GM21737 (cell line): ENCODE results near the gene MAPKAP1.

Experiments
- ATAC-seq: cut with Tn5 transposase; IDR thresholded peaks from one replicate; pipeline ENCODE4 v1.9.1; 2021; ENCODE audit warnings: mild to moderate bottlenecking, moderate library complexity; ENCODE audit not compliant: unreplicated experiment

Gene MAPKAP1

DNA sequence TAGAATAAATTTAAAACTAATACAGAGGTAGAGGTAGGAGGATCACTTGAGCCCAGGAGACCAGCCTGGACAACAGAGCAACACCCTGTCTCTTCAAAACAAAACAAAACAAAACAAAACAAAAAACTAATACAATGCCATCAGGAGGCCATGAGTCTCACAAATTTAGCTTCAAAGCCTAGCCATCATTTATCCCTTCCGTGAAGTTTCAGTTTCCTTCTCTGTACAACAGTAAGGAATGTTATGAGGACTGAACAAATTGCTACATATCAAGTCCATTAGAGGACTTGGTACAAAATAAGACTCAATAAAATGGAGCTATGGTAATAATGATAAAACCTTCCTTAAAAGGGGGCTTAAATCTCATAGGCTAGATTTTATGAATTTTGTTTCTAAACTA lies 60.8 kb downstream of the MAPKAP1 start:
- no peak for ATAC-seq

DNA sequence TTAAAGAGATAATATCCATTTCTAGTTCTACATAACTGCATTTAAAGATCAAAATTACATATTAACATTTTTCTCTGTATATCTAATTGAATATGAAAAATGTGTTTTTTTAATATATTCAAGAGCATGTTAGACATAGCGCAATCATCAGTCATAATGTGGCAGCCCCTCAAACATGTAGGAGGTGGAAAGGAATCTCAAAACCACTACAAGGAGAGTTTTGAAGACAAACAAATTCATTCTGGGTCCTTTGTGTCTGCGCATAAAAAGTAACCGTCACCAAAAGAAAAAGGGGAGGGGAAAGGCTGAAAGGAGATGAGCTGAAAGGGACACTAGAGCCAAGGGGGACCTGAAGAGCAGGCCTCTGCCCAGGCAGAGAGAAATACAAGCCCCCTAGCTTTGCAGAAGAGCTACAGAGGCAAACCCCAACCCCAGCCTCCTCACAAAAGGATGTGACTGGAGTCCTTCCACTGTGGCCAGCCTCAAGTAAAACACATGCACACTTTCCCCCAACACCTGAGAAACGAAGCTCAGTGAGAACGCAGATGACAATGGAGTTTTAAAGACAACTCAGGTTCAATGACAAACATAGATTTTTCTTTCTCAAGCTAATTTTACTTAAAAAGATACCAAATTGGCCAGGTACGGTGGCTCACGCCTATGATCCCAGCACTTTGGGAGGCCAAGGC lies 62.0 kb downstream of the MAPKAP1 start:
- no peak for ATAC-seq

DNA sequence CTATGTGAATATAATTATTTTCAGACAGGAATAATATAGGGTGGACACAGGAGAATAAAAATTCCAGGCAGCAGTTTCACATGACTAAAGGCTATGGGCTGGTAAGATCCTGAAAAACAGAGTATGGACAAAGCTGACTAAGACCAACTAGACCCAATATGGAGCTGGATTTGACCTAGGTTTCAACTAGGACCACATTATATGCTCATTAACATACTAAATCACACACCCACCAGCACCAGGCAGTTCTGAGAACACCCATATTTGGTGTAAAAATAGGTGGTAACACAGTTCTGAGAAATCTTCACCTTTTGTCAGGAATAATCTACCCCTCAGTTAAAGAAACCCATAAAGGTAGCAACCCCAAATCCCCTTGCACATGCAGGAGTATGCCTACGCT lies 64.7 kb downstream of the MAPKAP1 start:
- ATAC-seq, result no peak

DNA sequence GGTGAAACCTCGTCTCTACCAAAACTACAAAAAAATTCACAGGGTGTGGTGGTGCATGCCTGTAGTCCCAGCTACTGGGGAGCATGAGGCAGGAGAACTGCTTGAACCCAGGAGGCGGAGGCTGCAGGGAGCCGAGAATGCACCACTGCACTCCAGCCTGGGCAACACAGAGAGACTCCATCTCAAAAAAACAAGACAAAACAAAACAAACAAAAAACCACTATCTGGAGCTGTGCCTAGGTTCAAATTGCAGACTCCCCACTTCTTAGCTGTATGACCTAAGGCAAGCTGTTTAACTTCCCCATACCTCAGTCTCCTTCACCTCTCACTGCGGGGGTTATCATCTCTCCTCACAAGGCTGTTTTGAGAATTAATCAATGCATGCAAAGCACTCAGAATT lies 68.0 kb downstream of the MAPKAP1 start:
- ATAC-seq, result no peak

DNA sequence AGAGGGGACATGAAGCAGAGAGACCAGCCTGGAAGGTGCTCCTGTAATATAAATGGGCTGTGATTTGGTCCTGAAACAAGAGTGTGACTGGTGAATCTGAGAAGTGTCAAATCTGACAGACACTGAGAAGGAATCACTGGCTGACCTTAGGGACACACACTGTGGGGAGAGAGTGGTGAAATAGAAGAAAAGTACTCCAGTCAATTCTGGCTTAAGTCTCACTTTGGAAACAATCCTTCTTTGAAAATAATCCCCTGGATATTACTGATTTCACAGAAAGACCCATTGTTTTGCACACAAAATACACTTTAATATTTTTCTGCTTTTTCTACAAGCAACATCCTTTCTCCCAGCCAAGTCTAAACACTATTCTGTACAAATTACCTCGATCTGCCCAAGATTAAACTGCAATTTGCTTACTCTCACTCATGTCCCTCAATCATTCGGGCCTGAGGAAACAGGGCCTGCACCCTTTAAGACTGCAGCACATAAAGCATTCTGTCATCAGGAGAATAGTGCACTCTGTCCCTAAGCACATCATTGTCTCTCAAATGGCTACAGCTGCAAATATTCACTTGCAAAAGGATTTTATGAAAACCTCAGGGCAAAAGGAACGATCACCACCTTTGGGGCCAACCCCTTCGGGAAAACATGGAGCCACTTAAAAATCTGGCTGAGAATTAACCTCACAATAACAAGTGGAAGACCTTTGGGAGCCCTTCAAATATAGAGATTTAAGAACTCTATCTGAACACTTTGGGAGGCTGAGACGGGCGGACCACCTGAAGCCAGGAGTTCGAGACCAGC lies 68.6 kb downstream of the MAPKAP1 start:
- no peak for ATAC-seq

DNA sequence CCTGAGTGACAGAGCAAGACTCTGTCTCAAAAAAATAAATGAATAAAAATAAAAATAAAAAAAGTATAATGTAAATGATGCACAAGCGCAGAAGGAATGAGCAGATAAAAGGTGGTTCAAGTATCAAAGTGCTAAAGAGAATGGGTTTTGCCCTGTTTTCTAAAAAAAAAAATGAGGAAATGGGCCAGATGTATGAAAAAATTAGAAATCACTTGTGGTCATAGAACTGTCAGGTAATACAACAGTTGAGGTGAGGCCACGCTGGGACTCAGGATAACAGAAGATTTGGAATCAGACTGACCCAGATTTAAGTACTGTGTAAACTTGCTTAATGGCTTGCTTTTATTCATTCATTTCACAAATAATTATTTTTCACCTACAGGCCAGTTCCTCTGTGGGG lies 69.8 kb downstream of the MAPKAP1 start:
- ATAC-seq, result no peak

DNA sequence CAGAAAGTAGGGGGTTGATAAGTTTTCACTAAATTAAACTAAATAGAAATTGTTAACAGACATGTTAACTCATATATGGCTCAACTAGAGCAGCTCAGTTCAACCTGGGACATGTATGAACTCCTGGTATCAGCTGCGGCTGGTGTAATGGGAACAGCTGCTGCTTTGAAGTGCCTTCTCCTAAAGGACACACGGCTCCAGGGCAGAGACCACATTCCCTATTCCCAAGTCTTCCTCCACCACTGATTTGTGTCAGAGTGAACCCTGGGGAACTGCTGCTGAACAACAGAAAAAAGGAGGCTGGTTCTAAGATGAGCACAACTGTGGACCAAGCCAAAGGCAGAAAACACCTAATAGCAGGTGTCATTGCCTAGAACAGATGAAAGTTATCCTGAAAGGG lies 71.1 kb downstream of the MAPKAP1 start:
- no peak for ATAC-seq

DNA sequence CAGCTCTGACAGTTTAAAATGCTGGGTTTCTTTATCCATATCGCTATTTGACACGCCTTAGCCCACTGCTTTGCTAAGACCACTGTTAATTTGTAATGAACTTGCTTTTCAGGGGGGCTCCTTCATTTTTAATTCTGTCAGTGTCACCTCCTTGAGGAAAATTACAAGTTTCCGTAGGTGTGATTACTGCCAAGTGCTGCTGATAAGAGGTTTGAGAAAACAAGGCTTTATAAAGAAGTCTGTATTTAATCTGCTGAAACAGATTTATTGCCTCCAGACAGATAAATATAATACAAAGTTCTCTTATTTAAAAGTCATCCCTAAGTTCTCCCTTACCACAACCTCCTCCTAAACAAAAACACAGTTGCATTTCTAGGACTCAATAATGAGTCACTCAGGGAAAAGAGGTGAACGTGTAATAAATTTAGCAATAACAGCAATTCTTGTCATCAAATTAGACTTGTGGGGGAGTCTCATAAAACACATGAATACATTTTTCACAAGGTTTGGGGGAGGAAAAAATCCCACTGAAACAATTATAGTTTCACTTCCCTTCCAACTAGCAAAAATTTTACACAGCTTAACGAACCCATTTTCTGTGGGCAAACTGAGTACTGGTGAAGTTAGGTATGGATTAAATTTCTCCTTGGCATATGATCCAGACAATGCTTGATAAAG lies 72.8 kb downstream of the MAPKAP1 start:
- ATAC-seq, result no peak

DNA sequence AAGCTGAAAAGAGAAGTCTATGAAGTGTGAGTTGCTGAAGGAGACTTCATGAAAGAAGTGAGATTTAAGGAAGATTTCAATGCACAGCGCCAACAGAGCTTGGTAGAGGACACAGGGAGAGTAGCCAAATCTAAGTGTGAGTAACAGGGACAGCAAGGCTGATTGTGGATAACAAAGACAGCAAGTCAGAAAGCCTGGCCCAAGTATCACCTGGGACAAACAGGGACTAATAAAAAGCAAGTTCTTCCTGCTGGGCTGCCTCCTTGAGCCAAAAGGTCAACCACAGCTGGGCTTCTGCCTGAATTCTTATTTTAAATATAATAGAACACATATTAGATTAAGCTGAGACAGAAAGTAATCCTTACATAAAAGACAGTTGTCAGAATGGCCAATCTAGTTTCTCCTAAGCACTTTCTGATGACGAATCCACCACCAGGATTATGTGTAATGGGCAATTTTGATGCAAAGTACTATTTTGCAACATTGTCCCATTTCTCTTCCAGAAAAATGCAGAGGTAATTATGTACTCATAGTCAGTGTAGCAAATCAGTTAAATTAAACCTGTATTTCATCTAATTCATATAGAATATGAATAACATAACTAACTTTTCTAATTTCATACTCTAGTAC lies 73.8 kb downstream of the MAPKAP1 start:
- ATAC-seq, result no peak

DNA sequence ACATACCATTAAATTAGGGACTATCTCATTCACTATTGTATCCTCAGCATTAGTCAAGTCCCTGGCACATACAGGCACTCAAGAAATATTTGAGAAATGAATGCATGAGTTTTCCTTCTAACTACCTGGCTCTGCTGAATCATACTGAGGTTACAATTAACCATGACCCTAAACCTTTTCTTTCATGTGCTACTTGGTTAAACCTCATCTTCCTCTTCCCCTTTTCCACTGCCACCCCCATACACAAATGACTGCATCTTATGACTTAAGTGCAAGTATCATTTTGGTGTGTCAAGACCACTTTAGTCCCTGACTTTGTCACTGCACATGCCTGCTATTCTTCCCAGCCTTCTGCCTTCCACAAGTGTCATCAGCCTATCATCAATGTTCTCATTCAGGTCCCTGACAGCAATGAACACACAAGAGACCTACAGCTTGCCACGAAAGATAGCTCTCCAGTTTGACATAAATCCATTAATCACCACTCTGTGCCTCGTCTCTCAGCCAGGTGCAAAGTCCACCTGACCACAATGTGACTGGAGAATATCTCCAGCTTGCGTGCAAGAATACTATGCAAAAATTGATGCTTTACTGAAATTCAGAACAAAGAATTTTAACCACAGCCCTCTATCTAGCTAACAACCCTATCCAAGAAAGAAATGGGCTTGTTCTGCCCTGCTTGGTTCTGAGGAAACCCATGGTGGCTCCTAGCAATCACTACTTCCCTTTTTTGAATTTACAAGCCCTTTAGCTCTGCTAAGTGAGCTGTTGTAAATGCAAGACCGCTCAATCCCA lies 74.5 kb downstream of the MAPKAP1 start:
- peak; percentile 56 for ATAC-seq

DNA sequence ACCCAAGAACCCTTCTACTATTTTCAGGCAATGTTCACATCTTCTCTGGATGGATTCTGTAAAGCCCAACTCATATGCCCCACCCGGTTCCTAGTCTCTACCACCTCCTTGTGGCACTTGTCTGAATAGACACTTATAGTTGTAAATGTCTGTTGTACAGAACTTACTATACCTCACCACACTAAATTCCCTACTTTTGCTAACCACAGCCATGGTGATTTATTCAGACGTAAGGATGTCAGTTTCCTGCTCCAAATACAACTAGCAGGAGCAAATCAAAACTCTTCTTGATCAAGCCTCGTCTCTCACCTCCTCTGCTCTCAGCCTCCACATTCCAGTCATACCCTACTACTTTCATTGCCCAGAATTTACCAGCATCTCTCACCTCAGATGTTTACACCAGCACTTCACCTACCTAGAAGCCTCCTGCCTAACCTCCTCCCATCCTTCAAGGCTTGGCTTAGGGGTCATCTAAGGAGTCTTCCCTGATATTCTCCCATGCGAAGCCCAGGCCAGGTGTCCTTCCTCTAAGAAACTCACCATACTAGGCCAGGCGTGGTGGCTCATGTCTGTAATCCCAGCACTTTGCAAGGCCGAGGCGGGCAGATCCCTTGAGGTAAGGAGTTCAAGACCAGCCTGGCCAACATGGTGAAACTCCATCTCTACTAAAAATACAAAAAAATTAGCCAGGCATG lies 75.5 kb downstream of the MAPKAP1 start:
- no peak for ATAC-seq

DNA sequence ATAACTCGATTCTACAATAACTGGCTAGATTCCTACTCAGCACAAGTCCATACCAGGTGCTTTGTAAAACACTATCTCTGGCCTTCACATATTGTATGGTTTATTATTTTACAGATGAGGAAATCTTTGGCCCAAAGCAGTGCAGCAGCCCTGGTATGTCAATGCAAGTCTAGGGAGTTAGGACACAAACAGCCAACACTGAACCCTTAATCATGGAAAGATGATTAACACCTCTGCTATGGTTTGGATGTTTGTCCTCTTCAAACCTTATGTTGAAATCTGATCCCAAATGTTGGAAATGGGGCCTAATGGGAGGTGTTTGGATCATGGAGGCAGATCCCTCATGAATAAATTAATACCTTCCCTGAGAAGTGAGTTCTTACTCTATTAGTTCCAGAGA lies 76.6 kb downstream of the MAPKAP1 start:
- no peak for ATAC-seq

DNA sequence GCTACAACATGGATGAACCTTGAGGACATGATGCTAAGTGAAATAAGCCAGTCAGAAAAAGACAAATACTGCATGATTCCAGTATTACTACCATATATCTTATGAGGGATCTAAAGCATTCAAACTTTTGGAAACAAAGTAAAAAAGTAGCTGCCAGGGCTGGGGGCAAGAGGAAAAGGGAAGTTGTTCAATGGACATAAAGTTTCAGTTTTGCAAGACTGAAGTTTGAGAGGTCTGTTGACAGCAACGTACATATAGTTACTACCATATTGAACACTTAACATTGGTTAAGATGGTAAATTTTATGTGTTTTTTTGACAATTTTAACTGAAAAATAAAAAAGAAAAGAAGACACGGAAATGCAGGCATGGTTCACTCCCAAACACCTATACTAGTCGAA lies 77.6 kb downstream of the MAPKAP1 start:
- ATAC-seq, result no peak

DNA sequence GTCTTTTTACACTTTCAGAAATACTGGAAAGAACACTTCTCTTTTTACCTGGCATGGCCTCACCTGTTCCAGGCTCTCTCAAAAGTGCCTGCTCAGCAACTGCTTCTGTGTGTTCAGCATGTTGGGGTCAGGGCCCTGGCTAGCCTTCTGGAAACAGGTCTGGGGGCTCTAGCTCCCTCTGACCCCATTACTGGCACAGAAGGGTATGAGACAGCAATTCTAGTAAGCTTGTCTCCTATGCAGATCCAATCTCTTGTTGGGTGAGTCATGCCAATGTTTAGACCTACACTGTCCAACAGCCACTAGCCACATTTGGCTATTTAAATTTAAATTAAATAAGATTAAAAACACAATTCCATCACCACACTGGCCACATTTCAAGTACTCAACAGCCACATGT lies 80.8 kb downstream of the MAPKAP1 start:
- no peak for ATAC-seq

DNA sequence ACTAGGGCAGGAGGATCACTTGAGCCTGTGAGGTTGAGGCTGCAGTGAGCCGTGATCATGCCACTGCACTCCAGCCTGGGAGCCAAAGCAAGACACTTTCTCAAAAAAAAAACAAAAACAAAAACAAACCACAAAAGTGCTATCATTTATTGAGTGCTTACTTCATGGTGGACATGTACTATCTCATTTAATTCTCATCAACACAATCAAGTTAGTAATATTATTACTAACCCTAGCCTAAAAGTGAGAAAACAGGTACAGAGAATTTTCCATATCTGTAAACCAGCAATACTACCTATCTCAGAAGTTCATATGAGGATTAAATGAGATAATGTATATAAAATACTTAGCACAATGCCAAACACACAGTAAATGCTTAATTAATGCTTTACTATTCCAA lies 85.8 kb downstream of the MAPKAP1 start:
- no peak for ATAC-seq

DNA sequence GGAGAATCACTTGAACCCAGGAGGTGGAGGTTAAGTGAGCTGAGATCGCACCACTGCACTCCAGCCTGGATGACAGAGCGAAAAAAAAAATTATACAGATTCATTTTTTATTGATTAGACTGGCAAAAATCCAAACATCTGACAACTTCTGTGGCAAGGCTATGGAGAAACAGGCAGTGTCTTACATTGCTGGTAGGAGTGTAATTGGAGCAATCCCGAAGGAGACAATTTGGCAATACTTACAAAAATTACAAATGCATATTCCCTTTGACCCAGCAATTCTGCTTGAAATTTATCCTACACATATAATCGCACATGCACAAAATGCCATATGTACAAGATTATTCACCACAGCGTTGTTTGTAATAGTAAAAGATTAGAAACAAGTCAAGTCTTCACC lies 86.8 kb downstream of the MAPKAP1 start:
- ATAC-seq, result no peak

DNA sequence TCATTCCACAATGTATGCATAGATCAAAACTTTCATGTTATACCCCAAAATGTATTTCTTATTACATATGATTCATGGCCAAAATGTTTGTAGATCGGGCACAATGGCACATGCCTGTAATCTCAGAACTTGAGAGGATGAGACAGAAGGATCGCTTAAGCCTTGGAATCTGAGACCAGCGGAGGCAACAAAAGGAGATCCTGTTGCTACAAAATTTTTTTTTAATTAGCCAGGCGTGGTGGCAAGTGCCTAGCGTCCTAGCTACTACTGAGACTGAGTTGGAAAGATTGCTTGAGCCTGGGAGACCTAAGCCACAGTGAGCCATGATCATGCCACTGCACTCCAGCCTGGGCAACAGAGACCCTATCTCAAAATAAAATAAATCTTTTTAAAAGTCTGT lies 89.9 kb downstream of the MAPKAP1 start:
- ATAC-seq, result no peak

DNA sequence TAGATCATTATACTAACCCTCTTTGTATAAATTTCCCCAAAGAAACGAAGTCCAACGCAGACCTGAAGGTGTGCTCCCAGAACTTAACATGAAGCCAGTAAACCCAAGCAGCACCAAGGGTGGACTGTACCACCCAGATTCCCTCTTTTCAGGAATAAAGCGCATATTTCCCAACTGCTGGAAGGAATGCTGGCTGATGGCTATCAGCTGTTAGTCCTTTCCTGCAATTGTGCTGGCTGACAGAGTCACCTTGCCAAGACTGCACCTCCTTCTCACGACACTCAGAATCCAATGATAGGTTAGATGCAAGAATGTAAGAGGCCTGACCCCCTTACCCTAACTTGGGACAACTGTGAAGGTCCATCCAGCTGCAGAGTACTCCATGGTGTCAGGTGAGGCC lies 93.9 kb downstream of the MAPKAP1 start:
- ATAC-seq, result no peak

DNA sequence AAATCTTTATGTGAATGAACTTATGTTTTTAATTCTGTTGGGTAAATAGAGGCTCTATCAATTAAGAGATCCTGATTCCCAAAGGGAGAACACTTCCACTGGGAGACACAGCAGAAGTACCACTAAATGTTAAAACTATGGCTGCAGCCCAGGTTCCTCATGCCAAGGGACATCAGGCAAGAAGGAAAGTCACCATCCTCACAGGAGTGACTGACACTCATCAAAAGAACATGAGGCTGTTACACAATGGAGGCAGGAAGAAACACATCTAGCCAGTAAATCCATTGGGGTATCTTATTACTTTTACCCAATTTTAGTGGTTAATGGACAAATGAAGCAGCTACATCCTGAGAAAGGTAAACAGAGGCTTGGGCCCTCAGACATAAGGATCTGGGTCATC lies 94.4 kb downstream of the MAPKAP1 start:
- no peak for ATAC-seq

DNA sequence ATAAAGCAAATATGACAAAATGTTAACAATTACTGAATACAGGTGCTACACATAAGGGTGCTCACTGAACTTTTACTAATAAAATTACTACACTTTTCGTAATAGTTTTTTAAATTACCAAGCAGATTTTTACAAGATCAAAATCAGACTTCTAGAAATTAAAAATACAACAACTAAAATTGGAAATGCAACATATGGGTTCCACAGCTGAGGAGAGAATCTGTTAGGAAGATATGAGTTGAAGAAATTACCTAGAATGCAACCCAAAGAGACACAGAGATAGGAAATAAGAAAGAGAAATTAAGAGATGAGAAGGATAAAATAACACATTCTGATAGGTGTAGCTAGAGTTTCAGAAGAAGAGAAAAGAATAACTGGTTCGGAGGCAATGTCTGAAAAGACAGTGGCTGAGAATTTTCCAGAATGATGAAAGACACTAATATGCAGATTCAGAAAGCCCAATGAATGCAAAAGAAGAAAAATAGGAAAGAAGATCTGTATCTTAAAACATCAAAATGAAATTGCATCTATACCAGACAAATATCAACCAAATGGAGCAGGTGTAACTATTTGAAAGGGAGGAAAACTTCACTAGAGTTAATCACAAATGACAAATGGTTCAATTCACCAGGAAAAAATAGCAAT lies 95.8 kb downstream of the MAPKAP1 start:
- no peak for ATAC-seq
